Retinal pigment epithelial cell (primary cell): ENCODE data around the gene TMED9.

Source experiments
- DNase-seq: peaks from one replicate; pipeline ENCODE4 v3.0.0-alpha.2; 2010; ENCODE audit warnings: low read depth
- H3K4me3 ChIP-seq: 2 replicates; pipeline ENCODE4 v1.5.1; 2011; ENCODE audit warnings: mild to moderate bottlenecking, low read length, control low read depth, moderate library complexity
- CTCF ChIP-seq: conservative IDR thresholded peaks from 2 replicates; pipeline ENCODE4 v1.5.1; 2011; ENCODE audit warnings: low read depth, low read length, control low read depth, inconsistent platforms

Gene TMED9

GRCh38 chr5:177576169-177576568 is 15.8 kb upstream of the TMED9 start:
- no peak for DNase-seq
- TF ChIP-seq CTCF: no peak
- H3K4me3 ChIP-seq: no peak overlapping the region

- H3K4me3 ChIP-seq: no peak overlapping the region
- TF ChIP-seq CTCF: no peak
- DNase-seq: no peak
These were observed 13.7 kb upstream of the TMED9 start for GRCh38 chr5:177578316-177578715.

GRCh38 chr5:177588413-177588909 is 3.5 kb upstream of the TMED9 start:
- no peak overlapping the region for H3K4me3 ChIP-seq
- TF ChIP-seq CTCF: no peak
- no peak for DNase-seq

GRCh38 chr5:177590406-177590805 is 1.6 kb upstream of the TMED9 start:
- H3K4me3 ChIP-seq: no peak overlapping the region
- no peak for TF ChIP-seq CTCF
- DNase-seq: no peak

GRCh38 chr5:177591690-177592009 is 353 bp upstream of the TMED9 start:
- H3K4me3 ChIP-seq: peak overlapping the region; percentile 94
- TF ChIP-seq CTCF: no peak
- no peak for DNase-seq

GRCh38 chr5:177592905-177593304 is 902 bp downstream of the TMED9 start:
- H3K4me3 ChIP-seq: peak overlapping the region; percentile 94
- TF ChIP-seq CTCF: no peak
- DNase-seq: no peak

- H3K4me3 ChIP-seq: no peak overlapping the region
- no peak for TF ChIP-seq CTCF
- DNase-seq: no peak
These were observed 1.5 kb downstream of the TMED9 start for GRCh38 chr5:177593511-177593910.
